Activated CD8-positive, alpha-beta memory T cell treated with anti-CD3 and anti-CD28 coated beads, Interleukin-2, amount 10 ng/mL, durations not matched to agents 7 days and 5 days (primary cell): ENCODE measurements around the gene PHETA2. TPM values are rescaled to one million over a fixed set of nuclear protein-coding genes. Genes with fewer than 3 reads are reported as not detected.
A peak's percentile ranks its signal among the peaks of the same experiment; 100 is the strongest.
"Not testable (repeated sequence)": the region's sequence is repeated elsewhere in the genome, so short reads cannot be mapped to it uniquely, and the experiment has no call there.

Experiments
- ATAC-seq: fragments of 150-1000 bp; cut with Tn5 transposase; one replicate; pipeline ENCODE4 v1.10.0; 2021; ENCODE audit warnings: moderate library complexity
- CTCF ChIA-PET: fragments of 350-600 bp; sonication (Branson Sonifier 250); formaldehyde crosslinking; loops from one replicate; lab custom pipeline; 2021; ENCODE audit warnings: antibody characterized with exemption; lab: Charles Lee
- DNase-seq: peaks from one replicate; pipeline ENCODE4 v3.0.0-alpha.2; 2020
- H3K27ac Mint-ChIP-seq: one replicate; pipeline ENCODE4 v1.8.0; 2021; ENCODE audit warnings: mild to moderate bottlenecking, mixed read lengths
- H3K27me3 Mint-ChIP-seq: one replicate; pipeline ENCODE4 v1.8.0; 2021; ENCODE audit warnings: mixed read lengths
- H3K36me3 Mint-ChIP-seq: one replicate; pipeline ENCODE4 v1.8.0; 2021; ENCODE audit warnings: mild to moderate bottlenecking, mixed read lengths
- H3K4me1 Mint-ChIP-seq: one replicate; pipeline ENCODE4 v1.8.0; 2021; ENCODE audit warnings: mixed read lengths
- H3K4me3 Mint-ChIP-seq: one replicate; pipeline ENCODE4 v1.8.0; 2021; ENCODE audit warnings: mild to moderate bottlenecking, moderate library complexity, mixed read lengths
- H3K9me3 Mint-ChIP-seq: one replicate; pipeline ENCODE4 v1.8.0; 2022; ENCODE audit warnings: low read depth, mixed read lengths
- total RNA-seq, 2 experiments: library from RNA; stranded (reverse); gene quantifications; one replicate each; pipeline ENCODE4 v1.2.3, GENCODE V29; 2021

Gene PHETA2
- total RNA-seq, 2 experiments from 2014 or later, result 2.0 to 2.5 TPM

DNA sequence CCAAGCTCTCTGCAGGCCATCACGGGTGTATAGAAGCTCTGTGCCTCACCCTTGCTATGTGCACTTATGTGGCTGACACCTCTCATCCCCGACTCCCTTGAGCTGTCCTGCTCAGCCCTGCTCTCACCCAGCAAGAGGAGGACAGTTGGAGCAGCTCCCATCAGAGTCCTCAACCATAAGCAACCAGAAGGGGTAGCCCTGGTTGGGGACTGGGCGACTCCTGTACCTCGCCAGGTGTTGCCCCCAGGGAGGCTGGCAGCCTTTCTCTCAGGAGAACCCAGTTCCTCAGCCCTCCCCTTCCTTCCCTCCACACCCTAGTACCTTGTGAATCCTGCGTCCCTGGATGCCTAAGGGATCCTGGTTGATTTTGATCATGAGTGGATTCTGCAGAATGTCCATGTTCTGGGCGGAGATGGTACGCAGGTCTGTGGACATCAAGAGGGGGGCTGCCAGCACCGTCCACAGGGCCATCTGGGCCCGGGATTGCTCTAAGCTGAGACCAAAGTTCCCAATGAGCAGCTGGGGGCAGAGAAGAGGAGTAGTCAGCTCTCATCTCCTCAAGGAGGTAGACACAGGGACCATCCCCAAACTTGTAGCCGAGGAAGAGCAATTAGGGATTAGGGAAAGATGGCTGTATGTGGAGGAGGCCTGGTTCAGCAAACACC lies 11.4 kb upstream of the PHETA2 start:
- no peak overlapping the region for H3K4me3 Mint-ChIP-seq
- peaks cover 68% of the 10 kb centered on the region for H3K36me3 Mint-ChIP-seq
- ATAC-seq, result no peak
- peak; percentile 31 for DNase-seq
- H3K27me3 Mint-ChIP-seq, result no peaks in the 10 kb centered on the region
- no peaks in the 10 kb centered on the region for H3K4me1 Mint-ChIP-seq
- peaks cover 5% of the 10 kb centered on the region for H3K9me3 Mint-ChIP-seq
- H3K27ac Mint-ChIP-seq, result no peak overlapping the region
- CTCF ChIA-PET, result no interaction called here

DNA sequence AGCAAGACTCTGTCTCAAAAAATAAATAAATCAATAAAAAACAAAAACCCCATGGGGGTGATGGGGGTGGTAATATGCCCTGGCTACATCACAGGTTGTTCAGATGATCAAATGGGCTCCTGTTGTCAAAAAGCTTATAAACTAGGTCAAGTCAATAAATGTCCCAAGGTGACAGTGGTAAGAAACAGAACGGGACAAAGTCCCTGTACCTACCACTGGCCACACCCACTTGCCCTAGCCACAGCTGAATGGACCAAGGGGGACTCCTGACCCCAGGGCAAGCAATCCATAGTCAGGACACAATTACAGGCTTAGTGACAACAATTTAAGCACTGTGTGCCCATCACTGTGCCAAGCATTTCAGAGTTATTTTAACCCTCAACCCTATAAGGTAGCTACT lies 9.4 kb upstream of the PHETA2 start:
- Mint-ChIP-seq H3K36me3 (peaks cover 59% of the 10 kb centered on the region), H3K27ac (no peak overlapping the region), H3K9me3 (no peaks in the 10 kb centered on the region), H3K4me3 (no peak overlapping the region), H3K4me1 (peaks cover 10% of the 10 kb centered on the region), H3K27me3 (no peaks in the 10 kb centered on the region)
- CTCF ChIA-PET, result interaction anchor here (0.8 kb wide), 2 partner anchors 21 to 33 kb away, joined by 3 read pairs; no protein-coding TSS in a partner anchor
- ATAC-seq, result no peak
- peak; percentile 33 for DNase-seq

DNA sequence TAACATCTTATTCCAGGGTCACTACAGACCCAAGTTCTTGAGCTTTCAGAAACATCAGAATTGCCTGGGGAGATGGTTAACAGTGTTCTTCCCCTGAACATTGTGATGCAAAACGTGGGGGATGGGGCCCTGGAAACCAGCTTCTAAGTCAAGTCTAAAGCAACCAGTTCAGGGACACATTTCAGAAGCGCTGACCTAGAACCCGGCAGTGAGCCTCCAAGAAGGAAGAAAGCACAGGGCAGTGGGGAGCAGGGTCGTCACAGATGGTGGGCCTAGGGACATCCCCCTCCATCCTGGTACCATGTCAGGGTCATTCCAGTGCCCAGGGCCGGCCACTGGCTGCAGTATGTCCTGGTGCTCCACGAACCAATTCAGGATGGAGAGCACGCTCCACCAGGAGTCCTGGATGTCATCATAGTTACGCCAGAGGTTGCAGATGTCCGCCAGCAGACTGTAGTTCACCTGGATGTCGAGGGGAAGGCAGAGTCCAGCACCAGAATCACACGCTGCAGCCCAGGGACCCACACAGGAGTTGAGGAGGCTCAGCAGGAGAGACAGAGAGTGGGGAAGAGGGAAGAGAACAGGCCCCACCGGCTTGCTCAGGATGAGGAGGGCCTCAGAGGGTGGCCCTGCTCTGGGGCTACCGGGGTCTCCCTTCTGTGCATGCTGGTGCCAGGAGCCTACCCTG lies 8.5 kb upstream of the PHETA2 start:
- Mint-ChIP-seq H3K27me3 (no peaks in the 10 kb centered on the region), H3K9me3 (no peaks in the 10 kb centered on the region), H3K36me3 (peaks cover 50% of the 10 kb centered on the region), H3K4me1 (peaks cover 12% of the 10 kb centered on the region), H3K27ac (no peak overlapping the region), H3K4me3 (no peak overlapping the region)
- DNase-seq (peak; percentile 23), ATAC-seq (no peak)
- CTCF ChIA-PET, result interaction anchor here (0.8 kb wide), 2 partner anchors 22 to 34 kb away, joined by 3 read pairs; no protein-coding TSS in a partner anchor

DNA sequence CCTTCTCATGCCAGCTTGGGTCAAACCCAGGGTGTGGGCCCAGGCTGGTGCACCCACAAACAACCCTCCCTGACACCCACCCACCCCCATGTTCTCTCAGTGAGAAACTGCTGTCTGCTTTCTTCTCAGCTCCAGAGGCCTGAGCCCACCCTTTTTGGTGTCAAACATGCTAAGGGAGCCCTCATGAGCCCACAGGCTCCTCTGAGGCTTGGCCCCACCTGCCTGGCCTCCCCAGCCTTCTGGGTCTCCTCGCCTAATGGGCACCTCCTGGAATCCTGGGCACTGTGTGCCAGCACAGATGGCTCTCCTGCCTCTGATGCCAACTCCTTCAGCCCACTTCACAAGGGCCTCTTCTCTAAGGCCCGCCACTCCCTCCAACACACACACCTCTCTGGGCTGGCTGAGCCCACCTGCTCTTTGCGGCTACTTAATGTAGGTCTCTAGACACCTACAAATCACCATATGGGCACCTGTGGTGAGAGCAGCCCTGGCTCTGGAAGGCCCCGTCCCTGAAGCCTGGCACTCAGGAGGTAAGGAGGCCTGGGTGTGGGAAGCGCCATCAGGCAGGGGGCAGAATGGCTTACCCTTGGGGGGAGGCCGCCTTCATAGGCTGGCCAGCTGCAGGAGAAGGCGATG lies 7.8 kb upstream of the PHETA2 start:
- no peaks in the 10 kb centered on the region for H3K27me3 Mint-ChIP-seq
- no peak overlapping the region for H3K4me3 Mint-ChIP-seq
- H3K9me3 Mint-ChIP-seq, result no peaks in the 10 kb centered on the region
- no peak for ATAC-seq
- peaks cover 17% of the 10 kb centered on the region for H3K4me1 Mint-ChIP-seq
- CTCF ChIA-PET, result interaction anchor here (0.7 kb wide), 1 partner anchor 378 kb away, joined by 3 read pairs; no protein-coding TSS in a partner anchor
- peak; percentile 31 for DNase-seq
- H3K36me3 Mint-ChIP-seq, result peaks cover 43% of the 10 kb centered on the region
- no peak overlapping the region for H3K27ac Mint-ChIP-seq

DNA sequence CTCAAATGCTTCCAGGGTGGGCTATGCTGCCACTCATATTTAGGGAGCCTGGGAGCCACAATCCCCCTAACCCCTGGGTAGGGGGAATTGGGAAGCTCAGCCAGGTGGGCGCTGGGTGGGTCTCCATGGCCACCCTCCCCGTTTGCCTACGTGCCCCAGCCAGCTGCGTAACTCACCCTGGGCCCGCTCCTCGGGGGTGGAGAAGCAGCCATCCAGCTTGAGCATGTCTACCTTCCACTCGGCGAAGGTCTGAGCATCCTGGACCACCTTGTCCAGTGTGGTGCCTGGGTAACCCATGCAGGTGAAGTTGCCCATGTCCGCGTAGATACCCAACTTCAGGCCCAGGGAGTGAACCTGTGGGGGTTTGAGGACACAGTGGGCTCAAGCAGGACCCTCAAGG lies 7.1 kb upstream of the PHETA2 start:
- CTCF ChIA-PET, result interaction anchor here (0.7 to 0.9 kb wide), 2 partner anchors 100 to 378 kb away, joined by 3 to 4 read pairs; no protein-coding TSS in a partner anchor
- Mint-ChIP-seq H3K27me3 (no peaks in the 10 kb centered on the region), H3K9me3 (no peaks in the 10 kb centered on the region), H3K36me3 (peaks cover 39% of the 10 kb centered on the region), H3K4me3 (no peak overlapping the region), H3K4me1 (peaks cover 24% of the 10 kb centered on the region), H3K27ac (no peak overlapping the region)
- DNase-seq (peak; percentile 35), ATAC-seq (no peak)

DNA sequence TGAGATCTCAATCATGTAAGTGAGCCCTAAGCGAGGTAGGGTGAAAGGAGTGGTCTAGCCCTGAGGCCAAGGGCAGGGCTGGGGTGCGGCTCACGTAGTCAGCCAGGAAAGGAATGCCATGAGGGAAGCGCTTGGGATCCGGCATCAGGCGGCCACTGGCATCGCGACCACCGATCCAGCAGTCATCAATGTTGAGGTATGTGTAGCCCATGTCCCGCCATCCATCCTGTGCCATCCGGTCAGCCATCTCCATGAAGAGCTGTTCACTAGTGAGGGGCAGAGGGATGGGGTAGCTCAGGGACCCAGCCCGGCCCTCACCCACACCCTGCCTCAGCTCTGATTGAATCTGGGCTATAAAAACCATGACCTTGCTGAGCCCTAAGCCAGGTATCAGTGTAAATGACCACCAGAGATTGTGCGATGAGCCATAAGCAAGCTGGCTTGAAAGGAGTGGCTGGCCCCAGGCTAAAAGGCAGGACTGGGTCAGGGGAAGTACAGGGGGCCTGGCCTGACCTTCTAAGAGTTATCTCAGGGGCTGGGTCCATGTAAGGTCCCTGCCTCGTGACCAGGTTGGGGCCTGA lies 6.3 kb upstream of the PHETA2 start:
- H3K27me3 Mint-ChIP-seq, result no peaks in the 10 kb centered on the region
- peaks cover 32% of the 10 kb centered on the region for H3K36me3 Mint-ChIP-seq
- no peak overlapping the region for H3K27ac Mint-ChIP-seq
- H3K4me3 Mint-ChIP-seq, result no peak overlapping the region
- CTCF ChIA-PET, result interaction anchor here (0.9 to 1.0 kb wide), 2 partner anchors 11 to 101 kb away, joined by 3 to 4 read pairs; no protein-coding TSS in a partner anchor
- ATAC-seq, result no peak
- H3K9me3 Mint-ChIP-seq, result no peaks in the 10 kb centered on the region
- peaks cover 26% of the 10 kb centered on the region for H3K4me1 Mint-ChIP-seq
- DNase-seq, result no peak

DNA sequence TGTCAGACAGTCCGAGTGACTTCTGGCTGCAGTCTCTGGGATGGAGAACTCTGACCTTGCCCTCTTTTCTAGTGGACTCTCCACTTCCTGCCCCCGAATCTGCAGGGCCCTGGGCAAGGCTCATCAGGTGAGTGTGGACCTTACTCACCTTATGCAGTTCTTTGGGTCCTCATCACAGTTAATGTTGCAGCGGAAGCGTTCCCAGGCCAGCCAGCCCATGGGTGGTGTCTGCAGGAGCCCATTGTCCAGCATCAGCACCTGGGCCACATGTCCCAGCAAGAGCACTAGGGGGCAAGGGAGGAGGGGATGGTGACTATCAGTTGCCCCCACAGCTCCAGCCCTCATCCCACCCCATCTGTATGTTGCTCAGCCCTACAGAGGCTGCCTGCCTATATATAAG lies 5.8 kb upstream of the PHETA2 start:
- H3K27ac Mint-ChIP-seq, result no peak overlapping the region
- no peaks in the 10 kb centered on the region for H3K27me3 Mint-ChIP-seq
- H3K4me3 Mint-ChIP-seq, result no peak overlapping the region
- H3K36me3 Mint-ChIP-seq, result peaks cover 26% of the 10 kb centered on the region
- DNase-seq, result no peak
- CTCF ChIA-PET, result interaction anchor here (1.0 kb wide), 1 partner anchor 11 kb away, joined by 3 read pairs; no protein-coding TSS in a partner anchor
- no peak for ATAC-seq
- peaks cover 28% of the 10 kb centered on the region for H3K4me1 Mint-ChIP-seq
- H3K9me3 Mint-ChIP-seq, result no peaks in the 10 kb centered on the region

DNA sequence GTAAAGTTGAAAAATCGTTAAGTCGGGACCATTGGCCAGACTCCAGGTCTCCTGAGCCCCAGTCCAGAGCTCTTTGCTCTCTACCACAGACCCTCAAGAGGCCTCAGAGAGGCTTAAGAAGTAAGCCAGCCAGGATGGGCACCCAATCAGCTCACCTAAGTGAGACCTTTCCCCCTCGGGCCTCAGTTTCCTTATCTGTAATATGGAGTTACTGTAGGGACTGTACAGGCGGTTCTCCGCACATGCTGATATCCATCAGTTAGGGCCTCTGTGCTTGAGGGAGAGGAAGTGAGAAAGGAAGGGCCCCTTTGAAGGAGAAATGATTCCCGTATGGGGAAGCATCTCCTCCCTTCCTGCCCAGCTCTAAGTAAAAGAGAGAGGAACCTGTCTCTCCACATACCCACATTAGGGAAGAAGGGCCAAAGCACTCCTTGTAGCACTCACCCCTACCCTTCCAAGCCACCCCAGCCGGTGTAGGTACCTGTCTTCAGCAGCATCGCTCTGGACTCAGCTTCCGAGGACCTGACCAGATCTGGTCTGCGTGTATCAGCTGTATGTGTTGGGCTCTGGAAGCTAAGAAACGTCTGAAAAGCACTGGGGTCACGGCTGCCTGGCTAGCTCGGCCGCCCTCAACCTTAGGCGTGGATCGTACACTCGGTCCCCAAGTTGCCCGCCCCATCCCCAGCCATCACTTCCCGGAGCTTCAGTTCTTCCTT lies 4.1 kb upstream of the PHETA2 start:
- ATAC-seq, result no peak
- Mint-ChIP-seq H3K4me3 (peak overlapping the region; percentile 81), H3K9me3 (no peaks in the 10 kb centered on the region), H3K27me3 (no peaks in the 10 kb centered on the region), H3K4me1 (peaks cover 31% of the 10 kb centered on the region), H3K27ac (peak overlapping the region; percentile 90), H3K36me3 (peaks cover 21% of the 10 kb centered on the region)
- CTCF ChIA-PET, result interaction anchor here (0.5 to 2.3 kb wide), 11 partner anchors 9 to 368 kb away, joined by 3 to 10 read pairs (median 3); partner anchors contain the start of genes CENPM, NDUFA6 and SMDT1
- no peak for DNase-seq

DNA sequence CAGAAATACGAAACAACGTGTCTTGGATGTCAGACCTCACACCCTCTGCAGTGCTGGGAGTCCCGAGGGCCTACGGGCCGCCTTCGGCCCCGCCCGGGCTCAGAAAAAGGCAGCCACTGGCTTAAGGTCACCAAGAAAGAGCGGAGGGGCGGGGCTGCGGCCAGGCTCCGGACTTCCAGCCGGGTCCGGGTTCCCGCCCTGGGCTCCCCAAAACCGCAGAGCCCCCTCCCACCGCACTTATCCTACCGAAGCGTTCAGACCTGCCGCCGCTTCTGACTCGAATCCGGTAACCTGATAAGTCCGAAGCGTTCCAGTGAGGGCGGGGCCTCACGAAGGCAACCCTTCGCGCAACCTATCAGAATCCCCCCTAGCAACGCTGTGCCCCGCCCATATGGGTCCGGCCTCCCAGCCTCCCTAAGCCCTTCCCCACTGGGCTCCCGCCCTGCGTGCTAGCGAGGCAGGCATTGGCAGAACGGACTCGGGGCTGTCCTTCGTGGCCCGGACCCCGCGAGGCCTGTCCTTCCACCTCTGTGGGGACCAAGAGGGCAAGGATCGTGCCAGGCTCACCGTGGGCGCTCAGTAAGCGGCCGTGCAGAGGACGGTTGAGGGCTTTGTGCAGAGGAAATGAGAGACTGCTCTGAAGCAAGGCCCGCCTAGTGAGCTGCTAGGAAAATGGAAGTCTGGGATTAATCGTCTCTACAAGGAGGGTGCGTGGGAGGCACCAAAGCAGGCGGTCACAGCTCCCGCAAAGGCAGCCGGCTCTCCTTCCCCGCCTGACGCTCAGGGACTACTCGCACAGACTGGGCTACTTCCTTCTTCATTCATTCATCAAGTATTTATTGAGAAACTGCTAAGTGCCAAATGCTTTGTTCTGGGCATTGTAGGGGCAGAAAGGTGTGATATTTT lies 3.3 kb upstream of the PHETA2 start, which contains the start of gene NAGA:
TSS of gene NAGA (minus strand) at position 296 of the 906 bp plus-strand sequence. CDS start 515 bp downstream, outside the sequence.
- peaks cover 34% of the 10 kb centered on the region for H3K4me1 Mint-ChIP-seq
- peaks cover 13% of the 10 kb centered on the region for H3K36me3 Mint-ChIP-seq
- CTCF ChIA-PET, result interaction anchor here (0.6 to 2.3 kb wide), 11 partner anchors 9 to 124 kb away, joined by 3 to 10 read pairs (median 4); partner anchors contain the start of genes CENPM, NDUFA6 and SMDT1
- H3K4me3 Mint-ChIP-seq, result peak within 1 kb of the TSS; percentile 81
- no peaks in the 10 kb centered on the region for H3K9me3 Mint-ChIP-seq
- ATAC-seq, result peak; percentile 98
- peak within 1 kb of the TSS; percentile 90 for H3K27ac Mint-ChIP-seq
- no peaks in the 10 kb centered on the region for H3K27me3 Mint-ChIP-seq
- peak; percentile 97 for DNase-seq

DNA sequence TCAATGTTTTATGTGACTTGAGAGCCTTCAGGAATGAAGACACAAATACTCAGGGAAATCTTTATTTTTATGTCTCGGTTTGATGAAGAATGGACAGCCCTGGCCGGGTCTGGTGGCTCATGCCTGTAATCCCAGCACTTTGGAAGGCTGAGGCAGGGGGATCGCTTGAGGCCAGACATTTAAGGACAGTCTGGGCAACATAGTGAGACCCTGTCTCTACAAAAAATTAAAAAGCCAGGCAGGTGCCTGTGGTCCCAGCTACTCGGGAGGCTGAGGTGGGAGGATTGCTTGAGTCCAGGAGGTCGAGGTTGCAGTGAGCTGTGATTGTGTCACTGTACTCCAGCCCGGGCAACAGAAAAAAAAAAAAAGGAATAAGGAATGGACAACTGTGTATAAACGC lies 2.5 kb upstream of the PHETA2 start:
- Mint-ChIP-seq H3K36me3 (peaks cover 12% of the 10 kb centered on the region), H3K4me1 (peaks cover 34% of the 10 kb centered on the region), H3K4me3 (peak overlapping the region; percentile 81), H3K27ac (peak overlapping the region; percentile 90)
- CTCF ChIA-PET, result interaction anchor here (1.5 to 2.3 kb wide), 3 partner anchors 8 to 115 kb away, joined by 4 to 9 read pairs (median 5); partner anchors contain the start of gene SMDT1
- not testable (repeated sequence) for H3K9me3 Mint-ChIP-seq, H3K27me3 Mint-ChIP-seq, ATAC-seq, DNase-seq

DNA sequence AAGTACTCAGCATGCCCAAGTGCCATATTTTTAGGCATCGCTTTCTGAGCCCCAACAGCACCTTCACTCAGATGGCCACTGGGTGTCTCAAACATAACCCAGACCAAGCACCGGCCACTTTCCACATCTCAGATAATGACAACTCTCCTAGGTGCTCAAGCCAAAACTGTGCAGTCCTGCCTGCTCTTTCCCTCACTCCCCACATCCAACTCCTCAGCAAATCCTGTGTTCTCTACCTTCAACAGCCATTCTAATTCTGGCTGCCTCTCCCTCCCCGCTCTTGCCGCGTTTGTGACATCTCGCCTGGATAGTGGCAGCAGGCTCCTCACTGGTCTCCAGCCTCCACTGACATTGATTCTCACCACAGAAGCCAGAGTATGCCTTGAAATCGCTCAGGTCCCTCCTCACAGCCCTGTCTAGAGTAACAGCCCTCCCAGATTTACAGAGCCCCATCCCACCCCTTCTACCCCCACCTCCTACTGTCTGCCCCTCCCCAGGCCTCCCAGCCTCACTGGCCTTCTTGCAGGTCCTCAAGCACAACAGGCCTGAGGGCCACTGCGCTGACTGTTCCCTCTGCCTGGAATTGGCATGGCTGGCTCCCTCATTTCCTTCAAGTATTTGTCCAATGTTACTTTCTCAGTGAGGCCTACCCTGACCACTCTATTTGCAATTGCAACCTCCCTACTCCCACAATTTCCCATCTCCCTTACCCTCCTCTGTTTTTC lies 1.3 kb upstream of the PHETA2 start:
- Mint-ChIP-seq H3K4me3 (peak overlapping the region; percentile 45), H3K9me3 (no peaks in the 10 kb centered on the region), H3K27me3 (no peaks in the 10 kb centered on the region), H3K36me3 (peaks cover 8% of the 10 kb centered on the region), H3K4me1 (peaks cover 34% of the 10 kb centered on the region), H3K27ac (peak overlapping the region; percentile 74)
- CTCF ChIA-PET, result no interaction called here
- ATAC-seq (no peak), DNase-seq (no peak)
